Keratinocyte (primary cell): ENCODE results near the gene TCERG1L. TPM values are rescaled to one million over a fixed set of nuclear protein-coding genes. Genes with fewer than 3 reads are reported as not detected.

ENCODE experiments used
- DNase-seq: peaks from one replicate; pipeline ENCODE4 v3.0.0-alpha.2; 2011; ENCODE audit warnings: low read depth, missing footprints, low spot score
- FAIRE-seq: peaks from 2 replicates; lab custom pipeline; 2011; peaks lifted over from hg19 to GRCh38; lab: Jason Lieb, UNC
- H2AFZ ChIP-seq: 2 replicates; pipeline ENCODE4 v1.6.0; 2012; ENCODE audit warnings: low read length, control low read depth, inconsistent platforms; ENCODE audit not compliant: control insufficient read depth
- H3K27ac ChIP-seq: 2 replicates; pipeline ENCODE4 v1.5.1; 2011; ENCODE audit warnings: low read length; ENCODE audit not compliant: control insufficient read depth, insufficient read depth
- H3K27me3 ChIP-seq: 3 replicates; pipeline ENCODE4 v1.6.0; 2011; ENCODE audit warnings: low read length; ENCODE audit not compliant: control insufficient read depth, insufficient read depth; ENCODE audit errors: extremely low read depth
- H3K36me3 ChIP-seq, 2 experiments: 2 replicates in 1 of 2; 3 replicates in 1 of 2; pipeline ENCODE4 v1.5.1; 2011; ENCODE audit warnings: low read length in 2 of 2, mild to moderate bottlenecking in 1 of 2; ENCODE audit not compliant: control insufficient read depth in 2 of 2, insufficient read depth in 2 of 2; ENCODE audit errors: extremely low read depth in 1 of 2
- H3K4me1 ChIP-seq: 3 replicates; pipeline ENCODE4 v1.5.1; 2011; ENCODE audit warnings: low read length; ENCODE audit not compliant: control insufficient read depth, insufficient read depth; ENCODE audit errors: extremely low read depth
- H3K4me2 ChIP-seq: 3 replicates; pipeline ENCODE4 v1.6.0; 2011; ENCODE audit warnings: low read depth, low read length; ENCODE audit not compliant: control insufficient read depth, insufficient read depth; ENCODE audit errors: extremely low read depth
- H3K4me3 ChIP-seq, 3 experiments: fragments of 200-600 bp in 1 of 3; sonication (generic) in 1 of 3; 2 replicates in 2 of 3; 3 replicates in 1 of 3; pipeline ENCODE4 v1.5.1; 2011 to 2016; ENCODE audit warnings: low read length in 3 of 3, mild to moderate bottlenecking in 3 of 3, control low read depth in 2 of 3, inconsistent platforms in 1 of 3, low read depth in 1 of 3, mixed read lengths in 1 of 3, mixed run types in 1 of 3, moderate library complexity in 1 of 3; ENCODE audit not compliant: control insufficient read depth in 2 of 3, insufficient read depth in 2 of 3; ENCODE audit errors: extremely low read depth in 1 of 3
- H3K79me2 ChIP-seq: 2 replicates; pipeline ENCODE4 v1.6.0; 2012; ENCODE audit warnings: low read length; ENCODE audit not compliant: control insufficient read depth, insufficient read depth
- H3K9ac ChIP-seq: 3 replicates; pipeline ENCODE4 v1.6.0; 2011; ENCODE audit warnings: low read length; ENCODE audit not compliant: control insufficient read depth, insufficient read depth; ENCODE audit errors: extremely low read depth
- H3K9me1 ChIP-seq: 3 replicates; pipeline ENCODE4 v1.6.0; 2011; ENCODE audit warnings: low read length; ENCODE audit not compliant: control insufficient read depth, insufficient read depth; ENCODE audit errors: extremely low read depth
- H3K9me3 ChIP-seq: 2 replicates; pipeline ENCODE4 v1.5.1; 2012; ENCODE audit warnings: low read depth, low read length; ENCODE audit not compliant: control insufficient read depth
- H4K20me1 ChIP-seq: 3 replicates; pipeline ENCODE4 v1.6.0; 2011; ENCODE audit warnings: low read length; ENCODE audit not compliant: control insufficient read depth, insufficient read depth; ENCODE audit errors: extremely low read depth
- CTCF ChIP-seq, 3 experiments: IDR thresholded peaks in 1 of 3; conservative IDR thresholded peaks in 1 of 3; optimal IDR thresholded peaks in 1 of 3; 2 replicates in 2 of 3; 3 replicates in 1 of 3; pipeline versions ENCODE3 to v1.5.1; 2011; ENCODE audit warnings: low read length in 3 of 3, mild to moderate bottlenecking in 3 of 3, moderate library complexity in 2 of 3, control low read depth in 1 of 3, inconsistent platforms in 1 of 3; ENCODE audit not compliant: insufficient read depth in 2 of 3; ENCODE audit errors: extremely low read depth in 1 of 3
- EZH2 ChIP-seq: IDR thresholded peaks from one replicate; pipeline ENCODE4 v1.6.1; 2012; ENCODE audit warnings: inconsistent platforms, mild to moderate bottlenecking, low read length, moderate library complexity
- dilution Hi-C: fragments of 300-500 bp; cut with MboI; formaldehyde crosslinking; loops from one replicate; pipeline ENCODE4 v1.7.0; 2020; ENCODE audit warnings: low sequenced_read_pairs; ENCODE audit not compliant: extremely low pct_ligation_motif_present
- polyA plus RNA-seq, 5 experiments: library from polyadenylated mRNA; depleted of rRNA in 3 of 5; stranded (reverse) in 3 of 5; stranded (forward) in 1 of 5; unstranded in 1 of 5; fragments of >200 nt; gene quantifications; 1 replicate in 1 of 5; 2 replicates in 3 of 5; 3 replicates in 1 of 5; pipeline versions ENCODE4 v1.2.1 to v1.2.3, GENCODE V29; 2011 to 2012; ENCODE audit warnings: missing spikeins in 2 of 5, low read depth in 1 of 5, low replicate concordance in 1 of 5

Gene TCERG1L
- polyA plus RNA-seq, 1 donor (not counting 4 experiments of a cell fraction or from before 2014, with no cell fraction given) = not detected

GRCh38 chr10:131205556-131205955 is 106.0 kb downstream of the TCERG1L start:
- H3K79me2 ChIP-seq = no peaks in the 10 kb centered on the region
- H3K4me3 ChIP-seq = no peak overlapping the region
- H3K27ac ChIP-seq = no peak overlapping the region
- H3K27me3 ChIP-seq = no peaks in the 10 kb centered on the region
- dilution Hi-C loops = no loop called here
- H2AFZ ChIP-seq = no peak overlapping the region
- H3K9me3 ChIP-seq = peaks cover 18% of the 10 kb centered on the region
- no peaks in the 10 kb centered on the region for H3K9me1 ChIP-seq
- FAIRE-seq = no peak
- no peak overlapping the region for H3K4me2 ChIP-seq
- H4K20me1 ChIP-seq = no peaks in the 10 kb centered on the region
- H3K36me3 ChIP-seq = no peaks in the 10 kb centered on the region
- H3K9ac ChIP-seq = no peak overlapping the region
- TF ChIP-seq EZH2 (no peak), CTCF (optimal IDR thresholded peaks at IDR 0.05 in 1 of 3, IDR thresholded peaks at IDR 0.05 in 1 of 3, conservative IDR thresholded peaks at IDR 0.05 in 1 of 3; ENCODE audit: extremely low read depth in 1 of 3, insufficient read depth in 2 of 3, low read length in 3 of 3) (no peak)
- no peak for DNase-seq
- no peaks in the 10 kb centered on the region for H3K4me1 ChIP-seq

- DNase-seq (no peak), FAIRE-seq (no peak)
- Histone ChIP-seq H3K27ac (no peak overlapping the region), H3K9ac (no peak overlapping the region), H2AFZ (no peak overlapping the region), H3K79me2 (no peaks in the 10 kb centered on the region), H3K36me3 (no peaks in the 10 kb centered on the region), H3K4me3 (no peak overlapping the region), H4K20me1 (no peaks in the 10 kb centered on the region), H3K9me1 (no peaks in the 10 kb centered on the region), H3K4me2 (no peak overlapping the region), H3K27me3 (no peaks in the 10 kb centered on the region), H3K9me3 (peaks cover 19% of the 10 kb centered on the region), H3K4me1 (no peaks in the 10 kb centered on the region)
- no peak for TF ChIP-seq CTCF (optimal IDR thresholded peaks at IDR 0.05 in 1 of 3, IDR thresholded peaks at IDR 0.05 in 1 of 3, conservative IDR thresholded peaks at IDR 0.05 in 1 of 3; ENCODE audit: extremely low read depth in 1 of 3, insufficient read depth in 2 of 3, low read length in 3 of 3)
- TF ChIP-seq EZH2 = no peak
- dilution Hi-C loops = no loop called here
Observed at GRCh38 chr10:131204406-131205152, 106.9 kb downstream of the TCERG1L start.
